Activated CD8-positive, alpha-beta memory T cell treated with anti-CD3 and anti-CD28 coated beads for 48 hours (primary cell): Measurements from ENCODE around the gene SELENOP.

ENCODE experiments used
- DNase-seq, 3 experiments: peaks; one replicate each; pipeline ENCODE4 v3.0.0-alpha.2; 2020; ENCODE audit warnings: low read depth in 2 of 3, low spot score in 2 of 3

SELENOP gene

GRCh38 chr5:42798284-42799240, 13.1 kb downstream of the SELENOP start:
- no peak for DNase-seq

- no peak for DNase-seq
Measured at GRCh38 chr5:42791151-42791550, 20.5 kb downstream of the SELENOP start.

DNA sequence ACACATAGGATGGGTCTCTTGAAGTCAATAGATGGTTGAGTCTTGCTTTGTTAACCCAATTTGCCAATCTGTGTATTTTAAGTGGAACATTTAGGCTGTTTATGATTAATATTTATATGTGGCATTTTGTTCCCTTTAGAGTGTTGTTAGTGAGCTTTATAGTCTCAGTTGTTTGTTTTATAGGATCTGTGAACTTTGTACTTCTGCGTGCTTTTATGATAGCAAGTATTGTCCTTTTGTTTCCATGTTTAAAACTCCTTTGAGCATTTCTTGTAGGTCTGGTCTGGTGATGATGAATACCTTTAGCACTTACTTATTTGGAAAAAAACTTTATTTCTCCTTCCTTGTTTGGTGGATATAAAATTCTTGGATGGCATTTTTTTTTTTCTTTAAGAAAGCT, 23.8 kb downstream of the SELENOP start:
- DNase-seq, result no peak

- no peak for DNase-seq
Measured at GRCh38 chr5:42787073-42787472, 24.6 kb downstream of the SELENOP start.

GRCh38 chr5:42785756-42786155, 25.9 kb downstream of the SELENOP start:
- DNase-seq, result no peak

DNA sequence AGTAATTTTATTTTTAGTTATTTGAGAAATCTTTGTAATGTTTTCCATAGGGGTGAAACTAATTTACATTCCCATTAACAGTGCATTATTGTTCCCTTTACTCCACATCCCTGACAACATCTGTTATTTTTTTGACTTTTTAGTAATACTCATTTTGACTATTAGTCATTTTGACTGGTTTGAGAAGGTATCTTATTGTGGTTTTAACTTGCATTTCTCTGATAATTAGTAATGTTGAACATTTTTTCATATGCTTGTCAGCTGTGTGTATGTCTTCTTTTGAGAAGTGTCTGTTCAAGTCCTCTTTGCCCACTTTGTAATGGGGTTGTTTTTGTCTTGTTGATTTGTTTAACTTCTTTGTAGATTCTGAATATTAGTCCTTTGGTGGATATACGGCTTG, 27.6 kb downstream of the SELENOP start:
- DNase-seq, result no peak

GRCh38 chr5:42781584-42781983, 30.1 kb downstream of the SELENOP start:
- DNase-seq, result no peak

GRCh38 chr5:42779083-42779482, 32.6 kb downstream of the SELENOP start:
- DNase-seq, result no peak

GRCh38 chr5:42772265-42772993, 39.3 kb downstream of the SELENOP start:
- DNase-seq, result no peak

- DNase-seq, result no peak
Measured at GRCh38 chr5:42770003-42770402, 41.7 kb downstream of the SELENOP start.

- no peak for DNase-seq
Measured at GRCh38 chr5:42768106-42768504, 43.6 kb downstream of the SELENOP start.

GRCh38 chr5:42767491-42768105, 44.1 kb downstream of the SELENOP start:
- DNase-seq, result no peak

DNA sequence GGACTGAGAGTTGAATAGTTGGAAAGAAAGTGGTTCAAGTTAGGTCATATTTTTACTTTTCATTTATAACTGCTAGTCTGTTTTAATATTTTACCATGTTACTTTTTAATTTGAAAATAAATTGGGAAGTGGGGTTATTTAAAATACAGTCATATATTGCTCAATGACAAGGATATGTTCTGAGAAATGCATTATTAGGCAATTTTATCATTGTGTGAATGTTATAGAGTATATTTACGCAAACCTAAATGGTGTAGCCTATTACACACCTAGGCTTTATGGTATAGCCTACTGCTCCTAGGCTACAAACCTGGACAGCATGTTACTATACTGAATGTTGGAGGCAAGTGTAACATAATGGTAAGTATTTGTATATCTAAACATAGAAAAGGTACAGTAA, 49.9 kb downstream of the SELENOP start:
- no peak for DNase-seq

- no peak for DNase-seq
Measured at GRCh38 chr5:42760426-42760825, 51.3 kb downstream of the SELENOP start.

- no peak for DNase-seq
Measured at GRCh38 chr5:42759456-42759855, 52.2 kb downstream of the SELENOP start.

- DNase-seq, result peak; percentile 27 to 43 (median 40)
Measured at GRCh38 chr5:42756606-42757601, 54.8 kb downstream of the SELENOP start, which contains the start of gene CCDC152. TSS of gene CCDC152 (plus strand) at chr5:42756818. CDS start at chr5:42759122, 2,304 bp downstream.

- DNase-seq, result no peak
Measured at GRCh38 chr5:42753099-42753498, 58.6 kb downstream of the SELENOP start.

DNA sequence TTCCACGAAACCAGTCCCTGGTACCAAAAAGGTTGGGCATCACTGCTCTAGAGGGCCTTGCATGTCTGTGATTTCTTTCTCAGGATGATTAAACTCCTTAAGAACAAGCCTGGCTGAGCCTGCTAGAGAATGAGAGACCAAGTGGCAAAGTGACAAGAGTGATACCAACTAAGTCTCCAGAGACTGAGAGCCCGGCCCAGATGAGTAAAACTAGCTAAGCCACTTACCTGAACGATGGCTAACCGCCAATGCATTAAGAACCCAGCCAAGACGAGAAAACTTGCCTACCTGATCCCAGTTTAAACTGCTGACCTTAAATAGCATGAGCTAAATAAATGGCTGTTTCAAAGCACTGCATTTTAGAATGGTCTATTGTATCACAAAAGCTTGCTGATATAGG, 60.6 kb downstream of the SELENOP start:
- no peak for DNase-seq

DNA sequence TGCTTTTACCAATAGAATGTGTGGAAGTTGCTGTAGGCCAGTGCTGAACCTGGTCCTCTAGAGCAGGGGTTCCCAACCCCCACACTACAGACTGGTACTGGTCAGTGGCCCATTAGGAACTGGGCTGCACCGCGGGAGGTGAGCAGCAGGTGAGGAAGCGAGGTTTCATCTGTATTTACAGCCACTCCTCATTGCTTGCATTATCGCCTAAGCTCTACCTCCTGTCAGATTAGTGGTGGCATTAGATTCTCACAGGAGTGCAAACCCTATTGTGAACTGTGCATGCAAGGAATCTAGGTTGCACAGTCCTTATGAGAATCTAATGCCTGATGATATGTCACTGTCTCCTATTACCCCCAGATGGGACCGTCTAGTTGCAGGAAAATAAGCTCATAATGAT, 61.2 kb downstream of the SELENOP start:
- no peak for DNase-seq
